ENCODE measurements around the gene C2.

C2 gene

GRCh38 chr6:31927242-31927862 is at the start of gene C2:
Gene C2 (plus strand): TSS chr6:31927717. CDS start chr6:31927753, 36 bp downstream.
- no peak for DNase-seq (ENCODE audit: low spot score)

- DNase-seq (ENCODE audit: low spot score): no peak
These were observed 49.3 kb upstream of the C2 start for GRCh38 chr6:31878222-31878621.

- DNase-seq (ENCODE audit: low spot score): no peak
These were observed 48.8 kb upstream of the C2 start, which contains the start of gene SLC44A4 for GRCh38 chr6:31878726-31879125. Gene SLC44A4 (minus strand): TSS chr6:31878997. CDS start chr6:31878980, 17 bp downstream.

DNA sequence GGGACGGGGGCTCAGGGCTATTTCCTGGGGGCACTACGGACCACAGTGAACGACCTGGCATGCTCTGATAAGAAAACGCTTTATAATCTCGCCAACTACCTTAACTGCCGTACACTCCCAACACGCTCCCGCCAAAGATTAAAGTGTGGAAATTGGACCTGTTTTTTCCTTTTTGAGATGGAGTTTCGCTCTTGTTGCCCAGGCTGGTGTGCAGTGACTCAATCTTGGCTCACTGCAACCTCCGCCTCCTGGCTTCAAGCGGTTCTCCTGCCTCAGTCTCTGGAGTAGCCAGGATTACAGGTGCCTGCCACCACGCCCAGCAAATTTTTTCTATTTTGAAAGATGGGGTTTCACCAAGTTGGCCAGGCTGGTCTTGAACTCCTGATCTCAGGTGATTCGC is 48.4 kb upstream of the C2 start:
- DNase-seq (ENCODE audit: low spot score): no peak

- DNase-seq (ENCODE audit: low spot score): no peak
These were observed 47.6 kb upstream of the C2 start for GRCh38 chr6:31879901-31880300.

GRCh38 chr6:31880616-31881015 is 46.9 kb upstream of the C2 start:
- no peak for DNase-seq (ENCODE audit: low spot score)

GRCh38 chr6:31881136-31881859 is 46.2 kb upstream of the C2 start:
- DNase-seq (ENCODE audit: low spot score): no peak

DNA sequence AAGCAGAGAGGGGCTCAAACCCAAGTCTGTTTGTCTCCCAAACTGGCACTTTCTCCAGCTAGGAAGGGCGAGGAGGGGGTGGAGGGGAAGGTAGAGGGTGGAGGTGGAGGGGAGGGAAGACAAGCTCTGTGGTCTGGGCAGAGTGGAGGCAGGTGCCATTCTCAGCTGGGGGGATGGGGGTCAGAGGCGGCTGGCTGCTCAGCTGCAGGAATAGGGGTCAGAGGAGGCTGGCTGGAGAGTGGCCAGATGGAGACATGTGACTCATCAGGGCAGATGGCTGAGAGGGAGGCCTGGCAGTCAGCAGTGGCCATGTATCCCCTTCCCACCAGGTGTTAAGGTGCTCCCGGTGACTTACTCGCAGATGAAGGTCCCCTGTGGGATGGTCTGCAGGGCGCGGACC is 45.2 kb upstream of the C2 start:
- DNase-seq (ENCODE audit: low spot score): no peak

- no peak for DNase-seq (ENCODE audit: low spot score)
These were observed 43.8 kb upstream of the C2 start for GRCh38 chr6:31883676-31884075.

- DNase-seq (ENCODE audit: low spot score): no peak
These were observed 42.9 kb upstream of the C2 start for GRCh38 chr6:31884528-31885035.

GRCh38 chr6:31886541-31886991 is 41.0 kb upstream of the C2 start:
- no peak for DNase-seq (ENCODE audit: low spot score)

DNA sequence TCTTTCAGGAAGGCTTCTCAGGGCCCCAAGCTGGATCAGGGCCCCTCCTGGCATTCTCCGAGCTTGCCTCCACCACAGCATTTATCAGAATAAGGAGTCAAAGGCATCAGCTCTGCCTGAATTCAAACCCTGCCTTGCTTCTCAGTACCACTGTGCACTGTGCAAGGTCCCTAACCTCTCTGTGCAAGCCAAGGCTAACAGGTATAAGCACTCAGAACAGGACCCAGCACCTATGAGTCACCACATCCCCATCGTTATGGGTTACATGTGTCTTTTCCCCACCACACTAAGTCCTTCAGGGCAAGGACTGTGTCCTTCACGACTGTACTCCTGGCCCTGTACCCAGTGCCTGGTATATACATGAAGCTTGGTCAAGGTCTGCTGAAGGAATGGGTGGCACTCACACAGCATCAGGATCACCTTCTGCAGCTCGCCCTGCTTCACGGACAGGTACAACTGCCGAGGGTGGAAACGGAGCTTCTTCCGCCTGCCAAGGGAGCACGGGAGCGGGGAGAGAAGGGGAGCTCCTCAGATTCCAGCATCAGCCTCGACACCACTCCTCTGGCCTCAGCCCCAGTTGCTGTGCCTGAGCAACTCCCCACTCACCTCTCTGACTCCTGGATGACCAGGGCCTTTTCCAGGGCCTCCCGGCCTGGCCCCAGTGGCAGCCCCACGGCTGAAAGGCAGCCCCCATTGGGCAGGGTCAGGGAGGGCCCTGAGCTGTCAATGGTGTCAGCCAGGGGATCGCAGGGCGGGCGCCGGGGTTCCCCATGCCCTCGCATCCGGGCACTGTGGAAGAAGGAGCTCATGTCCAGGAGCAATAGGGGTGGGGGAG is 40.1 kb upstream of the C2 start:
- DNase-seq (ENCODE audit: low spot score): no peak

DNA sequence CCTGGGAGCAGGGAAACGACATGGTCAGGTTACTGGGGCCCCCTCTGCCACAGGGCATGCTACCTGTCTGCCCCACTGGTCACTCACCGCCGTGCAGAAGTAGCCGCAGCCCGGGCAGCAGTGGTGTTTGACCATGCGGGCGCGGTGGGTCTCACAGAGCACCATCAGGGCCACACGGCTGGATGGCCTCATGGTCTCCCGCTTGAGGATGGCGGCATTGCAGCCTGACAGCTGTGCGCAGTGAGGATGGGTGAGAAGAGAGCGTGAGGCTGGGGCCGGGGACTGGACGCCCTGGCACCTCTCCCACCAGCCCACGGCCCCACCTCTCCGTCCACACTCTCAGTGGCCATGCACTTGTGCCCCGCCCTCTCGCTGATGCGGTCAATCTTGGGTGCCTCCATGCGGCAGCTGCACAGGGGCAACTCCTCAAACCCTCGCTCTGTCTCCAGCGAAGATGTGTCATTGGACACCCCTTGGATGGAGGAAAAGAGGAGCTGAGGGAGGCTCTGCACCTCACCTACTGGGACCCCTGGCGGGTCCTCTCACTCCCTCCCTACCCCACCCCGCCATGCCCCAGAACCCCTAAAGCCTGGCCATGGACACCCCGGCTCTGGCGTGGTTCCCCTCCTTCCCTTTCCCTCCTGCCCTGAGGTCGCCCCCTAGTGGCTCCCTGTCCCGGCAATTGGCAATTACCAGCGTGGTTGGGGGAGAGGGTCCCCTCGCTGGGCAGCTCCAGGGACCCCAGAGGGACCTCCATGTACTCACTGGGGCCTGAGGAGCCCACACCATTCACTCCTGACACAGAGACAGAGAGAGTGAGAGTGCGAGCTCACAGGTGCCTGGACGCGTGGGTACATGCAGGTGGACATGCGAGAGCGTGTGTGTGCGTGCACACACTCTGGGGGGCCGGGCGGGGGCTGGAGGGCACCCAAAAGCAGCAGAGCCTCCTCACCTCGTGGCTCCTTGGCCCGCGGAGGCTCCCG is 39.0 kb upstream of the C2 start:
- peak; percentile 44 for DNase-seq (ENCODE audit: low spot score)

- no peak for DNase-seq (ENCODE audit: low spot score)
These were observed 38.1 kb upstream of the C2 start for GRCh38 chr6:31889331-31889972.

GRCh38 chr6:31892821-31893220 is 34.7 kb upstream of the C2 start:
- no peak for DNase-seq (ENCODE audit: low spot score)

DNA sequence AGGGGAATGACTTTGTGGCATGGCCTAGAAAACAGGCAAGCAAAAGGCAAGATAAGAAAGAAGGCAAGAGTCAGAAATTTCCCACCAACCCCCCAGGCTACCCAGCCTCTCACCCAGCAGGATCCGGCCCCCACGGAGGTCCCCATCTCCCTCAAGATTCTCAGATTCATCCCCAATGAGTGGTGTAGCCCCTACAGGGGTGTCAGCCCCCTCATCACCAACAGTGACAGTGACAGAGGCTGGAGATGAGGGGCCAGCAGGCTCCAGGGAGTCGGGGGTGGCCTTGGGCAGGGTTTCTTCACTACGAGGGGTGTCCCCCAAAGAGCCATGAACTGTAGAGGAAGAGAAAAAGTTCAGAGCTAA is 31.0 kb upstream of the C2 start:
- no peak for DNase-seq (ENCODE audit: low spot score)

DNA sequence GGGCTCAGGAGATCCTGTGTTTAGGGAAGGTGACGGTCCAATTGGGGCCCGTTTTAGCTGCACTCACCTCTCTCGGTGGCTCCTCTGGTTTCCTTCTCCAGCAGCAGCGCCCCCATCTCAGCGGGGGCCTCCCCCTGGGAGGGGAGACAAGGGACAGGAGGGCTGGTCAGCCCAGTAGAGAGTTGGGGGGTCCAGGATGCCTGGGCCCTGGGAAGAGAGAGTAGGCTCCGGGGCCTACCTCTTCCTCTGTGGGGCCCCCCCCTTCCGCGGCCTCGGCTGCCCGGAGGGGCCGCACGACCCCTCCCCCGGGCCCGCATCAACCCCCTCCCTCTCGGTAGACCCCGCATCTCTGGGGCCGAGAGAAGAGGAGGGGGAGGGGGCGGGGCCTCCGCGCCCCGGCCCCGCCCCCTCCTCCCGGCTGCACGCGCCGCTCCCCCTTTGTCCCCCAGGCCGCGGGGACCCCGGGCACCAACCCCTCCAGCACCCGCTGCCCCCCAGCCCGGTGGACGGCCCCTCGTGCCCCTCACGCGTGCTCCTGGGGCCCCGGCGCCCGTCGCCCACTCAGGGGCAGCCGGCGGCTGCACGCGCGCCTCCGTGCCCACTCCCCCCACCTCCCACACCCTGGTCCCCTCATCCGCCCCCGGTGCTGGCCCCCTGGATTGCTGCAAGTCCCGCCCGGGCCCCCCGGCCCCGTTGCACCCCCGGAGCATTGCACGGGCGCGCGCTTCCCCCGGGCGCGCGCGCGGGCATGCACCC is 30.5 kb upstream of the C2 start:
- no peak for DNase-seq (ENCODE audit: low spot score)

DNA sequence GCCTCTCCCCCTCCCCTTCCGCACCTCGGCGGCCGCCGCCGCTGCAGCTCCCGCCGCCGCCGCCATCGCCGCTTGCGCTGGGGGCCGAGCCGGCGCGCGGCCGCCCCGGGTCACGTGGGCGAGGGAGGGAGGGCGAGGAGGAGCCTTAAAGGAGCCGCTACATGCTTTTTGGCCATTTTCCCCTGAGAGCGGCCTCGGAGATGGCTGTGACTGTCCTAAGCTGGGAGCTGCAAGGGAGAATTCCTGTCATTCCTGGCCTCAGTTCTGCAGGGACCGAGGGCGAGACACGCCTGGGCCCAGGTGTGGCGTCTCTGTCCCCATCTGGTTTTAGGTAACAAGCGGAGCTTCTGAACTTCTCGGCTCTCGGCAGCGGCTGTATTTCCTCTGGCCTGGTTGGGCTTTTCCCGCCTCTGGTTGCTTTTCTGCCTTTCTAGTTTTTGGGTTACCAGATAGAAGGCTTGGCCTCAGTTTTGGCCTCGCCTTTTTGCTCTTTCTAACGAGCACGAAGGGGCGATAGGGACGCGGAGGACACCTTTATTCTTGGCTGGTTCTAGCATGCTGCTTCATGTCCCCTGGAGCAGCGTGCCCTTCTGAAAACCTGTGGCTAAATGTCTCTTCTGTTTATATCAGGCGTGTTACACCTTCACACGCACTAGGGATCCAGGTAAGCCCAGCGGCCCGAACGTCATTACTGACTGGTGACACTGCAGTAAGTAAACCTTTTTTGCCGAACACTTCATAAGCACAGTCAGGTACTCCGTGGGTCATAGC is 29.7 kb upstream of the C2 start, which contains the start of gene EHMT2:
EHMT2 (minus strand) TSS at position 87 of the 771 bp plus-strand sequence; CDS start at position 66, 21 bp downstream.
- peak; percentile 88 for DNase-seq (ENCODE audit: low spot score)

- peak; percentile 50 for DNase-seq (ENCODE audit: low spot score)
These were observed 29.0 kb upstream of the C2 start for GRCh38 chr6:31898383-31899011.

All from NAMALWA (cell line).